ENCODE measurements around the gene LARP1B.

GRCh38 chr4:128162434-128162833 lies 101.3 kb downstream of the LARP1B start:
- TF ChIP-seq CTCF (IDR thresholded peaks at IDR 0.05; ENCODE audit: insufficient read depth, low read depth, low read length), result no peak
- no peak for TF ChIP-seq EZH2 (IDR thresholded peaks at IDR 0.05; ENCODE audit: insufficient read depth, low read length)
